HepG2 (cell line): Measurements from ENCODE around the gene SCGB1D1. TPM values are rescaled to one million over a fixed set of nuclear protein-coding genes. Genes with fewer than 3 reads are reported as not detected.
"Not testable (repeated sequence)": the region's sequence is repeated elsewhere in the genome, so short reads cannot be mapped to it uniquely, and the experiment has no call there.

Experiments
- ATAC-seq: fragments of 200-7000 bp; cut with Tn5 transposase; 3 replicates; pipeline ENCODE4 v1.9.1; 2020; ENCODE audit warnings: mild to moderate bottlenecking, moderate library complexity
- BruUV-seq: library from RNA; stranded (reverse); fragments of 400-500 nt; replicated peaks from 2 replicates; lab custom pipeline; 2021; lab: Mats Ljungman, UMichigan
- CTCF ChIA-PET: fragments of 300-600 bp; formaldehyde crosslinking; extraction: SDS; loops from one replicate; lab custom pipeline; 2021; ENCODE audit warnings: low total read pairs, inconsistent platforms, low intra/inter-chr PET ratio; lab: Yijun Ruan, JAX
- POLR2A ChIA-PET: fragments of 350-600 bp; sonication (Branson Sonifier 250); formaldehyde crosslinking; loops from one replicate; lab custom pipeline; 2020; ENCODE audit warnings: antibody characterized with exemption, inconsistent platforms; lab: Yijun Ruan, JAX
- DNase-seq: peaks from one replicate; pipeline ENCODE4 v3.0.0-alpha.2; 2015; ENCODE audit warnings: low spot score
- FAIRE-seq: peaks from 3 replicates; lab custom pipeline; 2011; peaks lifted over from hg19 to GRCh38; lab: Jason Lieb, UNC
- H2AFZ ChIP-seq: one replicate; pipeline ENCODE4 v1.6.1; 2011; ENCODE audit warnings: low read length, inconsistent platforms
- H3K27ac ChIP-seq: fragments of 300-600 bp; 3 replicates; pipeline ENCODE4 v1.8.0; 2011; ENCODE audit warnings: mixed run types, mild to moderate bottlenecking, mixed read lengths, low read length, inconsistent platforms; ENCODE audit not compliant: insufficient read depth; ENCODE audit errors: extremely low read length
- H3K27me3 ChIP-seq, 2 experiments: fragments of 200-600 bp in 1 of 2; 2 replicates in 1 of 2; 3 replicates in 1 of 2; pipeline versions ENCODE4 v1.6.0 to v1.8.0; 2011; ENCODE audit warnings: low read length in 2 of 2, mild to moderate bottlenecking in 2 of 2, moderate library complexity in 2 of 2, inconsistent platforms in 1 of 2; ENCODE audit not compliant: insufficient read depth in 2 of 2, control insufficient read depth in 1 of 2
- H3K36me3 ChIP-seq, 2 experiments: fragments of 200-600 bp in 1 of 2; replicated peaks in 1 of 2; 2 replicates in 1 of 2; 3 replicates in 1 of 2; pipeline versions ENCODE4 v1.5.1 to v1.8.0; 2011; ENCODE audit warnings: low read length in 2 of 2, inconsistent platforms in 1 of 2; ENCODE audit not compliant: insufficient read depth in 2 of 2, control insufficient read depth in 1 of 2
- H3K4me1 ChIP-seq: 2 replicates; pipeline ENCODE4 v1.5.1; 2012; ENCODE audit warnings: low read length, inconsistent platforms; ENCODE audit not compliant: insufficient read depth
- H3K4me2 ChIP-seq: 2 replicates; pipeline ENCODE4 v1.6.0; 2011; ENCODE audit warnings: low read depth, low read length, inconsistent platforms
- H3K4me3 ChIP-seq, 3 experiments: fragments of 200-600 bp in 1 of 3; sonication (generic), shearing (Covaris generic) in 1 of 3; replicated peaks in 1 of 3; 2 replicates each; pipeline ENCODE4 v1.5.1; 2011 to 2016; ENCODE audit warnings: low read length in 3 of 3, inconsistent platforms in 2 of 3, low read depth in 2 of 3, mild to moderate bottlenecking in 2 of 3, control low read depth in 1 of 3, mixed read lengths in 1 of 3; ENCODE audit not compliant: insufficient read depth in 1 of 3
- H3K79me2 ChIP-seq: one replicate; pipeline ENCODE4 v1.6.1; 2011; ENCODE audit warnings: low read length, inconsistent platforms; ENCODE audit not compliant: insufficient read depth
- H3K9ac ChIP-seq: 2 replicates; pipeline ENCODE4 v1.6.0; 2011; ENCODE audit warnings: mild to moderate bottlenecking, low read depth, low read length, inconsistent platforms; ENCODE audit not compliant: insufficient read depth
- H3K9me3 ChIP-seq: 2 replicates; pipeline ENCODE4 v1.5.1; 2012; ENCODE audit warnings: mild to moderate bottlenecking, low read length
- H4K20me1 ChIP-seq: 2 replicates; pipeline ENCODE4 v1.6.0; 2011; ENCODE audit warnings: inconsistent platforms, mild to moderate bottlenecking, low read length, moderate library complexity; ENCODE audit not compliant: insufficient read depth
- DZIP1 ChIP-seq: sonication (generic); formaldehyde crosslinking; IDR thresholded peaks from 2 replicates; pipeline ENCODE4 v1.5.0; 2020; ENCODE audit warnings: mild to moderate bottlenecking, missing genetic modification reagents
- HOMEZ ChIP-seq: IDR thresholded peaks from 2 replicates; pipeline ENCODE4 v1.6.1; 2016; ENCODE audit warnings: low read depth
- JARID2 ChIP-seq: sonication (generic); formaldehyde crosslinking; IDR thresholded peaks from 2 replicates; pipeline ENCODE4 v1.8.1; 2023; ENCODE audit warnings: missing genetic modification reagents, inconsistent platforms; ENCODE audit not compliant: insufficient replicate concordance
- NKX3-1 ChIP-seq: sonication (generic); formaldehyde crosslinking; IDR thresholded peaks from 2 replicates; pipeline ENCODE4 v1.5.0; 2020; ENCODE audit warnings: missing genetic modification reagents
- RFXAP ChIP-seq: sonication (generic); formaldehyde crosslinking; IDR thresholded peaks from 2 replicates; pipeline ENCODE4 v1.4.0; 2020; ENCODE audit warnings: missing genetic modification reagents, borderline replicate concordance
- SIN3A ChIP-seq: IDR thresholded peaks from 2 replicates; pipeline ENCODE4 v1.6.1; 2011; ENCODE audit warnings: low read depth, mild to moderate bottlenecking, control low read depth, low read length, borderline replicate concordance
- SYNCRIP ChIP-seq: fragments of 200-400 bp; formaldehyde crosslinking; IDR thresholded peaks from 2 replicates; pipeline ENCODE4 v1.6.1; 2018; ENCODE audit warnings: mild to moderate bottlenecking, low read depth, low read length; ENCODE audit not compliant: insufficient read depth
- ZSCAN29 ChIP-seq: sonication (generic); formaldehyde crosslinking; conservative IDR thresholded peaks from 2 replicates; pipeline ENCODE4 v1.4.0; 2020; ENCODE audit warnings: mild to moderate bottlenecking, missing genetic modification reagents
- WGBS: methylation state at CpG from one replicate; pipeline ENCODE4 v1.1.6; 2017; ENCODE audit warnings: low lambda C conversion rate; 5-methylcytosine and 5-hydroxymethylcytosine counted together
- in situ Hi-C: cut with HindIII; loops from 2 replicates; pipeline ENCODE4 v1.10.0; 2017; ENCODE audit warnings: low pct_unique_long_range_greater_than_20kb; ENCODE audit not compliant: extremely low pct_ligation_motif_present
- intact Hi-C: fragments of 100-400 bp; cut with micrococcal nuclease; formaldehyde crosslinking; loops from one replicate; pipeline ENCODE4 v1.10.0; 2022; ENCODE audit not compliant: unreplicated experiment
- polyA plus RNA-seq, 8 experiments: library from polyadenylated mRNA; depleted of rRNA in 3 of 8; stranded (reverse) in 7 of 8; unstranded in 1 of 8; fragments of >200 nt; fragmentation: Illumina TruSeq in 4 of 8; extraction: Trizol in 4 of 8; gene quantifications; 2 replicates each; pipeline versions ENCODE4 v1.2.1 to v1.2.3, GENCODE V29; 2011 to 2016; ENCODE audit warnings: low read depth in 4 of 8, missing spikeins in 1 of 8, mixed read lengths in 1 of 8; ENCODE audit not compliant: insufficient read depth in 1 of 8
- total RNA-seq, 5 experiments: library from RNA; depleted of rRNA; stranded (reverse); fragments of >200 nt; fragmentation: Illumina TruSeq; extraction: Trizol; gene quantifications; 2 replicates each; pipeline ENCODE4 v1.2.3, GENCODE V29; 2016; ENCODE audit warnings: low read depth in 1 of 5
- TF ChIP-seq, protein P1 (sequence below): sonication (generic); formaldehyde crosslinking; conservative IDR thresholded peaks from 2 replicates; pipeline ENCODE4 v1.8.0; 2022; ENCODE audit warnings: mild to moderate bottlenecking, moderate library complexity, missing genetic modification reagents

Gene SCGB1D1
- total and polyA plus RNA-seq, 2 of the 13 experiments (the other 11 are each of a cell fraction or from before 2014, with no cell fraction given), result not detected

DNA sequence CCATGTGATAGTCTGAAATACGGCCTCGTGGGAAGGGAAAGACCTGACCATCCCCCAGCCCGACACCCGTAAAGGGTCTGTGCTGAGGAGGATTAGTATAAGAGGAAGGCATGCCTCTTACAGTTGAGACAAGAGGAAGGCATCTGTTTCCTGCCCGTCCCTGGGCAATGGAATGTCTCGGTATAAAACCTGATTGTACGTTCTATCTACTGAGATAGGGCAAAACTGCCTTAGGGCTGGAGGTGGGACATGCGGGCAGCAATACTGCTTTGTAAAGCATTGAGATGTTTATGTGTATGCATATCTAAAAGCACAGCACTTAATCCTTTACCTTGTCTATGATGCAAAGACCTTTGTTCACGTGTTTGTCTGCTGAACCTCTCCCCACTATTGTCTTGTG is 5.0 kb downstream of the SCGB1D1 start:
- H3K4me2 ChIP-seq, DNase-seq, in situ Hi-C loops, H3K9me3 ChIP-seq, H3K4me3 ChIP-seq, H3K79me2 ChIP-seq, H3K36me3 ChIP-seq, FAIRE-seq, POLR2A ChIA-PET, BruUV-seq, H2AFZ ChIP-seq, CTCF ChIA-PET, H3K27ac ChIP-seq, H4K20me1 ChIP-seq, ATAC-seq, intact Hi-C loops, H3K9ac ChIP-seq, H3K4me1 ChIP-seq: not testable (repeated sequence)
- WGBS, result 11% methylated on average over 4 of the region's 9 CpGs
- H3K27me3 ChIP-seq, result peaks cover 4 to 58% of the 10 kb centered on the region in 2 experiments; a peak in 4 of 5 replicates

GRCh38 chr11:62195945-62196344 is 5.9 kb downstream of the SCGB1D1 start:
- Histone ChIP-seq H3K9ac (no peak overlapping the region), H3K4me3 (no peak overlapping the region), H4K20me1 (no peaks in the 10 kb centered on the region), H3K27ac (no peak overlapping the region), H3K9me3 (no peaks in the 10 kb centered on the region), H2AFZ (no peak overlapping the region), H3K4me1 (no peaks in the 10 kb centered on the region), H3K79me2 (no peaks in the 10 kb centered on the region), H3K36me3 (no peaks in the 10 kb centered on the region), H3K4me2 (no peak overlapping the region), H3K27me3 (peaks cover 4 to 50% of the 10 kb centered on the region in 2 experiments; a peak in 4 of 5 replicates)
- DNase-seq (no peak), FAIRE-seq (no peak), ATAC-seq (no peak)
- WGBS, result 5% methylated on average over 7 of the region's 7 CpGs
- no TSS peak for BruUV-seq
- in situ Hi-C loops, result no loop called here
- ChIA-PET POLR2A (no interaction called here), CTCF (no interaction called here)
- intact Hi-C loops, result no loop called here
- TF ChIP-seq SYNCRIP, result no peak
- TF ChIP-seq ZSCAN29 (CRISPR knock-in tag), result no peak
- TF ChIP-seq HOMEZ (CRISPR knock-in tag), result no peak
- no peak for TF ChIP-seq DZIP1 (CRISPR knock-in tag)
- TF ChIP-seq, protein P1, sequence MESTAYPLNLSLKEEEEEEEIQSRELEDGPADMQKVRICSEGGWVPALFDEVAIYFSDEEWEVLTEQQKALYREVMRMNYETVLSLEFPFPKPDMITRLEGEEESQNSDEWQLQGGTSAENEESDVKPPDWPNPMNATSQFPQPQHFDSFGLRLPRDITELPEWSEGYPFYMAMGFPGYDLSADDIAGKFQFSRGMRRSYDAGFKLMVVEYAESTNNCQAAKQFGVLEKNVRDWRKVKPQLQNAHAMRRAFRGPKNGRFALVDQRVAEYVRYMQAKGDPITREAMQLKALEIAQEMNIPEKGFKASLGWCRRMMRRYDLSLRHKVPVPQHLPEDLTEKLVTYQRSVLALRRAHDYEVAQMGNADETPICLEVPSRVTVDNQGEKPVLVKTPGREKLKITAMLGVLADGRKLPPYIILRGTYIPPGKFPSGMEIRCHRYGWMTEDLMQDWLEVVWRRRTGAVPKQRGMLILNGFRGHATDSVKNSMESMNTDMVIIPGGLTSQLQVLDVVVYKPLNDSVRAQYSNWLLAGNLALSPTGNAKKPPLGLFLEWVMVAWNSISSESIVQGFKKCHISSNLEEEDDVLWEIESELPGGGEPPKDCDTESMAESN, result no peak
- TF ChIP-seq JARID2 (CRISPR knock-in tag), result no peak
- TF ChIP-seq NKX3-1 (CRISPR knock-in tag), result no peak
- TF ChIP-seq RFXAP, result no peak
- TF ChIP-seq SIN3A, result no peak
